ENCODE measurements around the gene UTP15.

DNA sequence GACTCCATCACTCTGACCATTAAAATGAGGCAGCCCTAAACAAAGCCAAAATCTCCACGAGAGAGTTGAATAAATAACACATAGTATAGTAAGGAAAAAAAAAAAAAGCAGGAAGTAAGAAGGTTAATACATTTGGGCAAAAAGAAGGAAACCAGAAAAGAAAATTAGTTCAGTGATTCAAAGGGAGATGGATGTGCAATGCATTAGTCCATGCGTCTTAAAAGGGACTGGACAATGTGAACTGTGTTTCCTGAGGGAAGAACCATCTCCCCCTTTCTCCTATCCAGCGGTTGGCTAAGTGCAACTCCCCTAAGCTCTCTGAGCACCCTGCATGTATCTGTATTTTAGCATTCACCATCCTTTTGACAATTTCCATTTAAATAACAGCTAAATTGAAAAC lies 1.5 kb upstream of the UTP15 start:
- TF ChIP-seq, protein P1, sequence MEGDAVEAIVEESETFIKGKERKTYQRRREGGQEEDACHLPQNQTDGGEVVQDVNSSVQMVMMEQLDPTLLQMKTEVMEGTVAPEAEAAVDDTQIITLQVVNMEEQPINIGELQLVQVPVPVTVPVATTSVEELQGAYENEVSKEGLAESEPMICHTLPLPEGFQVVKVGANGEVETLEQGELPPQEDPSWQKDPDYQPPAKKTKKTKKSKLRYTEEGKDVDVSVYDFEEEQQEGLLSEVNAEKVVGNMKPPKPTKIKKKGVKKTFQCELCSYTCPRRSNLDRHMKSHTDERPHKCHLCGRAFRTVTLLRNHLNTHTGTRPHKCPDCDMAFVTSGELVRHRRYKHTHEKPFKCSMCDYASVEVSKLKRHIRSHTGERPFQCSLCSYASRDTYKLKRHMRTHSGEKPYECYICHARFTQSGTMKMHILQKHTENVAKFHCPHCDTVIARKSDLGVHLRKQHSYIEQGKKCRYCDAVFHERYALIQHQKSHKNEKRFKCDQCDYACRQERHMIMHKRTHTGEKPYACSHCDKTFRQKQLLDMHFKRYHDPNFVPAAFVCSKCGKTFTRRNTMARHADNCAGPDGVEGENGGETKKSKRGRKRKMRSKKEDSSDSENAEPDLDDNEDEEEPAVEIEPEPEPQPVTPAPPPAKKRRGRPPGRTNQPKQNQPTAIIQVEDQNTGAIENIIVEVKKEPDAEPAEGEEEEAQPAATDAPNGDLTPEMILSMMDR (IDR thresholded peaks at IDR 0.05), result no peak
- TF ChIP-seq POLR2A (IDR thresholded peaks at IDR 0.05), result no peak

Measured in heart left ventricle (tissue), 13 donors.